HPDE6-E6E7 (cell line): ENCODE data around the gene CYGB.
A peak's percentile ranks its signal among the peaks of the same experiment; 100 is the strongest.
"Not testable (repeated sequence)": the region's sequence is repeated elsewhere in the genome, so short reads cannot be mapped to it uniquely, and the experiment has no call there.

ENCODE experiments used
- DNase-seq: peaks from one replicate; pipeline ENCODE4 v3.0.0; 2011; ENCODE audit warnings: missing footprints; ENCODE audit errors: extremely low spot score

The CYGB gene

GRCh38 chr17:76567634-76568432, 30.3 kb upstream of the CYGB start:
- no peak for DNase-seq

- DNase-seq, result no peak
These were observed 29.5 kb upstream of the CYGB start for GRCh38 chr17:76566988-76567431.

GRCh38 chr17:76566613-76566943, 29.1 kb upstream of the CYGB start:
- DNase-seq, result no peak

GRCh38 chr17:76565728-76566612, 28.5 kb upstream of the CYGB start:
- DNase-seq, result no peak

- DNase-seq, result not testable (repeated sequence)
These were observed 27.6 kb upstream of the CYGB start for GRCh38 chr17:76564991-76565727.

- DNase-seq, result not testable (repeated sequence)
These were observed 25.9 kb upstream of the CYGB start for GRCh38 chr17:76563359-76563758.

- no peak for DNase-seq
These were observed 25.2 kb upstream of the CYGB start for GRCh38 chr17:76562734-76563148.

GRCh38 chr17:76561799-76562268, 24.3 kb upstream of the CYGB start:
- DNase-seq, result no peak

- no peak for DNase-seq
These were observed 23.8 kb upstream of the CYGB start for GRCh38 chr17:76561332-76561731.

- no peak for DNase-seq
These were observed 23.3 kb upstream of the CYGB start for GRCh38 chr17:76560877-76561221.

GRCh38 chr17:76560036-76560876, 22.7 kb upstream of the CYGB start:
- no peak for DNase-seq

- not testable (repeated sequence) for DNase-seq
These were observed 22.0 kb upstream of the CYGB start for GRCh38 chr17:76559460-76559859.

GRCh38 chr17:76558198-76559095, 20.9 kb upstream of the CYGB start:
- no peak for DNase-seq

GRCh38 chr17:76557368-76558197, 20.1 kb upstream of the CYGB start:
- DNase-seq, result peak; percentile 70

- DNase-seq, result no peak
These were observed 19.4 kb upstream of the CYGB start for GRCh38 chr17:76556765-76557367.

GRCh38 chr17:76554131-76554530, 16.6 kb upstream of the CYGB start:
- no peak for DNase-seq

- DNase-seq, result no peak
These were observed 15.8 kb upstream of the CYGB start for GRCh38 chr17:76553178-76553908.

- no peak for DNase-seq
These were observed 14.2 kb upstream of the CYGB start for GRCh38 chr17:76551685-76552084.
